Measurements from ENCODE around the gene GLDN. TPM values are rescaled to one million over a fixed set of nuclear protein-coding genes. Genes with fewer than 3 reads are reported as not detected.

The GLDN gene
- total and polyA plus RNA-seq, 7 donors: 0.46 to 5.5 (median 1.4) TPM; not detected in 1

DNA sequence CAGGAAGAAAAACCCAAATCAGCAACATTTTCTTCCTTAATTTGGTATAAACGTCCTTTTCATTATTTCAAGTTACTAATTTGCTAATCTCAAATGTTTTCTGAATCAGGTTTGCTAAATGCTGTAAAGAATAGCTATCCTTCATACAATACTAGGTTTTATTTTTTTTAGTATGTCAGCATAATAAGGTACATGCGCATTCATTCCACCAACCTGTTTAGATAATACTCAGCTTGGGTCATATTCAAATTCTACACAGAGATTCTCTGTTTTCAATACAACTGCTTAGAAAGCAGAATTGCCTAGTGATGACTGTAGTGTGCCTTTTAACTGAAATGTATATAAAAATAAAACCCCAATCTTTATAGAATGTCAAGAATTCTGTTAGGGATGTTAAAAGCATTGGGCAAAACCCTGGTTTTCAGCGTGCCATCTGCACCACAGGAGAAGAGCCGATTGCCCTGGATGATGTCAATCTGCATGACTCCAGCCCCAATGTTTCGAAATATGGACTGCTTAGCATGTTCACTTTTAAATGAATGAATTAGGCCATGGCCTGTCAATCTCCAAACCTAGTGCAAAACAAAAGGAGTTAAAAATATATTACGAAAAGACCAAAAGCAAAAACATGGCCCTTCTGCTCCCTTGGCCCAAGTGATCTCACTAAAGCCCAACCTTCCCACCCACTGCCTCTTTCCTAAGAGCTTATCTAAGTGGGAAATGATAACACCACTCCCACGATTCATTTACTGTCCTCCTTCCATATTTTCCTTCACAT lies 107.4 kb downstream of the GLDN start:
- Histone ChIP-seq H3K9me3 (no peaks in the 10 kb centered on the region), H3K27me3 (no peaks in the 10 kb centered on the region), H3K36me3 (peaks cover 0 to 61% (median 6%) of the 10 kb centered on the region in 4 donors), H3K27ac (no peak overlapping the region), H3K4me3 (no peak overlapping the region), H3K4me1 (no peaks in the 10 kb centered on the region)
- intact Hi-C loops (cut with DNase I): no loop called here
- DNase-seq: no peak
- 88 to 91% methylated on average over 7 of the region's 7 CpGs for WGBS, 2 donors
- TF ChIP-seq, protein P1, sequence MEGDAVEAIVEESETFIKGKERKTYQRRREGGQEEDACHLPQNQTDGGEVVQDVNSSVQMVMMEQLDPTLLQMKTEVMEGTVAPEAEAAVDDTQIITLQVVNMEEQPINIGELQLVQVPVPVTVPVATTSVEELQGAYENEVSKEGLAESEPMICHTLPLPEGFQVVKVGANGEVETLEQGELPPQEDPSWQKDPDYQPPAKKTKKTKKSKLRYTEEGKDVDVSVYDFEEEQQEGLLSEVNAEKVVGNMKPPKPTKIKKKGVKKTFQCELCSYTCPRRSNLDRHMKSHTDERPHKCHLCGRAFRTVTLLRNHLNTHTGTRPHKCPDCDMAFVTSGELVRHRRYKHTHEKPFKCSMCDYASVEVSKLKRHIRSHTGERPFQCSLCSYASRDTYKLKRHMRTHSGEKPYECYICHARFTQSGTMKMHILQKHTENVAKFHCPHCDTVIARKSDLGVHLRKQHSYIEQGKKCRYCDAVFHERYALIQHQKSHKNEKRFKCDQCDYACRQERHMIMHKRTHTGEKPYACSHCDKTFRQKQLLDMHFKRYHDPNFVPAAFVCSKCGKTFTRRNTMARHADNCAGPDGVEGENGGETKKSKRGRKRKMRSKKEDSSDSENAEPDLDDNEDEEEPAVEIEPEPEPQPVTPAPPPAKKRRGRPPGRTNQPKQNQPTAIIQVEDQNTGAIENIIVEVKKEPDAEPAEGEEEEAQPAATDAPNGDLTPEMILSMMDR (IDR thresholded peaks at IDR 0.05): no peak
- TF ChIP-seq POLR2AphosphoS5 (IDR thresholded peaks at IDR 0.05): no peak
- TF ChIP-seq POLR2A (IDR thresholded peaks at IDR 0.05): no peak
- no peak for TF ChIP-seq EP300 (IDR thresholded peaks at IDR 0.05)

DNA sequence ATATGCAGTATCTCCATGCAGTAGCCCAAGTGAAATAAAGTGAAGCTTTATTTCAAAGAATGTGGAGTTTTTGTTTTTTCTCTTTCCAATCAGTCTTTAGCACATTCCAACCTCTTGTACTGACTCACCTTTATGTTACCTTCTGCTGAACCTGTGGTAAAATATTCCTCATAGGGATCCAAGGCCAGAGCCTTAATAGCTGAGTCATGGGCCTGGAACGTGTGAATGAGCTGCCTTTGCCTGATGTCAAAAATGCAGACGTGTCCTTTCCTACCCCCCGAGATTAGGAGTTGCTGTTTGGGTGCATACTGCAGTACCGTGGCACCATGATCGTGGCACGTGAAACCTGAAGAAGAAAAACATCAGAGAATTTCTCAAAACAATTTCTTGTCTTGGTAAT lies 108.5 kb downstream of the GLDN start:
- TF ChIP-seq POLR2A (IDR thresholded peaks at IDR 0.05) (no peak), EP300 (IDR thresholded peaks at IDR 0.05) (no peak)
- Histone ChIP-seq H3K4me1 (no peaks in the 10 kb centered on the region), H3K9me3 (no peaks in the 10 kb centered on the region), H3K27me3 (no peaks in the 10 kb centered on the region), H3K27ac (no peak overlapping the region), H3K36me3 (peaks cover 0 to 72% (median 7%) of the 10 kb centered on the region in 4 donors), H3K4me3 (no peak overlapping the region)
- 93% methylated on average over 6 of the region's 6 CpGs for WGBS, 2 donors
- DNase-seq: no peak
- intact Hi-C loops (cut with DNase I): no loop called here

Small RNA genes within 50 kb of the gene (small RNA-seq; reads per million reads assigned to genes)
- gene AC020891.4: 0 reads per million in 3 donors
- 0 reads per million in 3 donors for gene MIR7973-1

Other genes starting within 250 kb of the GLDN start
- gene TNFAIP8L3, start 246.7 kb upstream of the GLDN start, total RNA-seq: 10 to 100 TPM in 1 of 4 donors, 1 to 10 TPM in 3; 6.1 to 11.6 (median 7.5) TPM
- gene TNFAIP8L3, start 246.7 kb upstream of the GLDN start, polyA plus RNA-seq: 10 to 100 TPM in 2 of 3 donors, 1 to 10 TPM in 1; 9.2 to 13.5 (median 13.2) TPM
- gene CYP19A1, start 3.1 kb upstream of the GLDN start, total RNA-seq: under 1 TPM in 2 of 4 donors, not detected in 2; 0.41 to 0.71 TPM
- gene CYP19A1, start 3.1 kb upstream of the GLDN start, polyA plus RNA-seq: under 1 TPM in 1 of 3 donors, not detected in 2; 0.10 TPM

Measured in sigmoid colon (tissue), 7 donors.